ENCODE results near the gene CCDC92. TPM values are rescaled to one million over a fixed set of nuclear protein-coding genes. Genes with fewer than 3 reads are reported as not detected.

CCDC92 gene
- total and polyA plus RNA-seq, 2 donors (not counting 1 experiment from before 2014, with no cell fraction given): 26.6 to 36.2 TPM

GRCh38 chr12:124002654-124003053, 30.0 kb upstream of the CCDC92 start:
- no peak overlapping the region for H3K4me2 ChIP-seq (replicated peaks; ENCODE audit: low read depth, low read length, poor library complexity, severe bottlenecking)
- no peaks in the 10 kb centered on the region for H4K20me1 ChIP-seq (ENCODE audit: control insufficient read depth, insufficient read depth, low read length, poor library complexity, severe bottlenecking)
- Mint-ChIP-seq H3K27ac (no peak overlapping the region), H3K9me3 (ENCODE audit: insufficient read depth) (no peaks in the 10 kb centered on the region), H3K4me3 (no peak overlapping the region), H3K27me3 (no peaks in the 10 kb centered on the region), H3K4me1 (peaks cover 17% of the 10 kb centered on the region)
- H2AFZ ChIP-seq (ENCODE audit: insufficient read depth, low read depth, low read length, poor library complexity, severe bottlenecking): no peak overlapping the region
- no peak for ATAC-seq (ENCODE audit: low read depth)
- no peak for DNase-seq
- H3K36me3 ChIP-seq (replicated peaks in 1 of 2; ENCODE audit: control extremely low read depth in 1 of 2, control insufficient read depth in 1 of 2, extremely low read depth in 1 of 2, insufficient read depth in 2 of 2, low read length in 1 of 2): peaks cover 2 to 33% of the 10 kb centered on the region in 2 experiments
- no peak overlapping the region for H3K27ac ChIP-seq (ENCODE audit: low read length in 2 of 2)
- intact Hi-C loops (cut with micrococcal nuclease): no loop called here
- H3K9ac ChIP-seq (ENCODE audit: low read length): no peak overlapping the region
- no peaks in the 10 kb centered on the region for H3K27me3 ChIP-seq (replicated peaks in 1 of 4; ENCODE audit: control extremely low read depth in 1 of 4, control insufficient read depth in 3 of 4, insufficient read depth in 4 of 4, low read length in 3 of 4)
- H3K9me3 ChIP-seq (ENCODE audit: control extremely low read depth in 1 of 3, control insufficient read depth in 2 of 3, insufficient read depth in 1 of 3, low read length in 2 of 3): no peaks in the 10 kb centered on the region
- H3K4me3 ChIP-seq (ENCODE audit: control extremely low read depth in 1 of 5, extremely low read depth in 1 of 5, insufficient read depth in 1 of 5, low read depth in 2 of 5, low read length in 4 of 5): no peak overlapping the region
- no peak for TF ChIP-seq CTCF (IDR thresholded peaks at IDR 0.05)
- no peak for TF ChIP-seq EZH2 (IDR thresholded peaks at IDR 0.05; ENCODE audit: borderline replicate concordance, insufficient read depth, low read depth, low read length, poor library complexity, severe bottlenecking)
- CTCF ChIA-PET: no interaction called here
- 70% methylated on average over 2 of the region's 2 CpGs for WGBS (ENCODE audit: insufficient coverage)
- POLR2A ChIA-PET: no interaction called here
- H3K79me2 ChIP-seq (ENCODE audit: control insufficient read depth, insufficient read depth, low read length): peaks cover 13% of the 10 kb centered on the region
- peaks cover 16 to 21% of the 10 kb centered on the region in 2 donors for H3K4me1 ChIP-seq (ENCODE audit: control insufficient read depth in 2 of 2, insufficient read depth in 2 of 2, low read length in 2 of 2)

- Mint-ChIP-seq H3K27ac (no peak overlapping the region), H3K4me1 (peaks cover 16% of the 10 kb centered on the region), H3K27me3 (no peaks in the 10 kb centered on the region), H3K9me3 (ENCODE audit: insufficient read depth) (no peaks in the 10 kb centered on the region), H3K4me3 (no peak overlapping the region)
- ATAC-seq (ENCODE audit: low read depth): no peak
- Histone ChIP-seq H4K20me1 (ENCODE audit: control insufficient read depth, insufficient read depth, low read length, poor library complexity, severe bottlenecking) (no peaks in the 10 kb centered on the region), H3K36me3 (replicated peaks in 1 of 2; ENCODE audit: control extremely low read depth in 1 of 2, control insufficient read depth in 1 of 2, extremely low read depth in 1 of 2, insufficient read depth in 2 of 2, low read length in 1 of 2) (peaks cover 2 to 36% of the 10 kb centered on the region in 2 experiments), H3K4me3 (ENCODE audit: control extremely low read depth in 1 of 5, extremely low read depth in 1 of 5, insufficient read depth in 1 of 5, low read depth in 2 of 5, low read length in 4 of 5) (no peak overlapping the region), H3K4me1 (ENCODE audit: control insufficient read depth in 2 of 2, insufficient read depth in 2 of 2, low read length in 2 of 2) (peaks cover 15 to 17% of the 10 kb centered on the region in 2 donors), H3K79me2 (ENCODE audit: control insufficient read depth, insufficient read depth, low read length) (peaks cover 9% of the 10 kb centered on the region), H3K9me3 (ENCODE audit: control extremely low read depth in 1 of 3, control insufficient read depth in 2 of 3, insufficient read depth in 1 of 3, low read length in 2 of 3) (no peaks in the 10 kb centered on the region), H3K27ac (ENCODE audit: low read length in 2 of 2) (no peak overlapping the region), H3K9ac (ENCODE audit: low read length) (no peak overlapping the region), H3K27me3 (replicated peaks in 1 of 4; ENCODE audit: control extremely low read depth in 1 of 4, control insufficient read depth in 3 of 4, insufficient read depth in 4 of 4, low read length in 3 of 4) (no peaks in the 10 kb centered on the region), H3K4me2 (replicated peaks; ENCODE audit: low read depth, low read length, poor library complexity, severe bottlenecking) (no peak overlapping the region), H2AFZ (ENCODE audit: insufficient read depth, low read depth, low read length, poor library complexity, severe bottlenecking) (no peak overlapping the region)
- ChIA-PET CTCF (no interaction called here), POLR2A (no interaction called here)
- intact Hi-C loops (cut with micrococcal nuclease): no loop called here
- TF ChIP-seq EZH2 (IDR thresholded peaks at IDR 0.05; ENCODE audit: borderline replicate concordance, insufficient read depth, low read depth, low read length, poor library complexity, severe bottlenecking) (no peak), CTCF (IDR thresholded peaks at IDR 0.05) (no peak)
- 98% methylated on average over 5 of the region's 6 CpGs for WGBS (ENCODE audit: insufficient coverage)
- no peak for DNase-seq
These were observed 29.5 kb upstream of the CCDC92 start for GRCh38 chr12:124002021-124002644.
